ENCODE data around the gene ANKRD24. TPM values are rescaled to one million over a fixed set of nuclear protein-coding genes. Genes with fewer than 3 reads are reported as not detected.
A peak's percentile ranks its signal among the peaks of the same experiment; 100 is the strongest.

Gene ANKRD24
- total and polyA plus RNA-seq, 2 of the 13 experiments (the other 11 are each of a cell fraction or from before 2014, with no cell fraction given) = 0.13 to 0.24 TPM

- TF ChIP-seq ZNF281 (CRISPR knock-in tag; IDR thresholded peaks at IDR 0.05; ENCODE audit: borderline replicate concordance) (no peak), ZNF850 (CRISPR knock-in tag; conservative IDR thresholded peaks at IDR 0.05) (no peak), ZNF136 (CRISPR knock-in tag; IDR thresholded peaks at IDR 0.05; ENCODE audit: low read depth) (no peak), SP1 (IDR thresholded peaks at IDR 0.05) (no peak), SP1 (CRISPR knock-in tag; IDR thresholded peaks at IDR 0.05) (no peak), NR2F2 (IDR thresholded peaks at IDR 0.05; ENCODE audit: borderline replicate concordance, low read depth) (no peak), ZNF772 (CRISPR knock-in tag; IDR thresholded peaks at IDR 0.05) (no peak), LBX2 (CRISPR knock-in tag; IDR thresholded peaks at IDR 0.05; ENCODE audit: borderline replicate concordance) (no peak), BCL3 (CRISPR knock-in tag; IDR thresholded peaks at IDR 0.05) (peak; percentile 35; the same call in 1 of the 2 replicates), CREM (IDR thresholded peaks at IDR 0.05) (no peak), CREM (CRISPR knock-in tag; IDR thresholded peaks at IDR 0.05) (no peak), ZNF225 (CRISPR knock-in tag; IDR thresholded peaks at IDR 0.05) (no peak), ZNF816 (CRISPR knock-in tag; IDR thresholded peaks at IDR 0.05; ENCODE audit: borderline replicate concordance) (no peak), ZNF503 (CRISPR knock-in tag; IDR thresholded peaks at IDR 0.05) (no peak), ZNF232 (CRISPR knock-in tag; IDR thresholded peaks at IDR 0.05; ENCODE audit: borderline replicate concordance) (no peak), SOX6 (IDR thresholded peaks at IDR 0.05) (no peak), SOX6 (CRISPR knock-in tag; IDR thresholded peaks at IDR 0.05) (no peak), MAZ (IDR thresholded peaks at IDR 0.05; ENCODE audit: borderline replicate concordance, low read depth, low read length) (peak; percentile 34; the same call in 1 of the 2 replicates), MAZ (CRISPR knock-in tag; IDR thresholded peaks at IDR 0.05; ENCODE audit: low read depth) (no peak), GATAD1 (CRISPR knock-in tag; IDR thresholded peaks at IDR 0.05) (0 out of 2 replicates have a peak, but pooled peaks have one; percentile 8), ZBTB38 (CRISPR knock-in tag; IDR thresholded peaks at IDR 0.05) (no peak), NONO (IDR thresholded peaks at IDR 0.05) (no peak), NONO (CRISPR knock-in tag; conservative IDR thresholded peaks at IDR 0.05) (no peak), CEBPB (IDR thresholded peaks at IDR 0.05; ENCODE audit: borderline replicate concordance, low read depth, low read length) (no peak), SMYD3 (CRISPR knock-in tag; IDR thresholded peaks at IDR 0.05) (no peak), EEA1 (CRISPR knock-in tag; IDR thresholded peaks at IDR 0.05; ENCODE audit: borderline replicate concordance) (no peak)
Observed at GRCh38 chr19:4267101-4267900, 84.8 kb downstream of the ANKRD24 start (continued).
